Tibial nerve (tissue), 4 donors: ENCODE results near the gene OSBPL3. TPM values are rescaled to one million over a fixed set of nuclear protein-coding genes. Genes with fewer than 3 reads are reported as not detected.
A peak's percentile ranks its signal among the peaks of the same experiment; 100 is the strongest.

ENCODE experiments used
- DNase-seq, 2 donors: peaks; one replicate each; pipeline ENCODE4 v3.0.0-alpha.2; 2019; ENCODE audit warnings: low spot score in 2 of 2
- H3K27ac ChIP-seq, 4 donors: fragments of 200-600 bp; sonication (generic) in 3 of 4; one replicate each; pipeline ENCODE4 v1.5.1; 2017 to 2019; ENCODE audit warnings: mild to moderate bottlenecking in 1 of 4
- H3K27me3 ChIP-seq, 2 donors: fragments of 200-600 bp; sonication (generic) in 1 of 2; one replicate each; pipeline versions ENCODE4 v1.5.1 to v1.6.0; 2017 to 2019
- H3K36me3 ChIP-seq, 3 donors: fragments of 200-600 bp; sonication (generic); one replicate each; pipeline ENCODE4 v1.5.1; 2018 to 2019
- H3K4me1 ChIP-seq, 4 donors: fragments of 200-600 bp; sonication (generic) in 3 of 4; one replicate each; pipeline ENCODE4 v1.5.1; 2017 to 2019
- H3K4me3 ChIP-seq, 4 donors: fragments of 200-600 bp; sonication (generic) in 3 of 4; one replicate each; pipeline ENCODE4 v1.5.1; 2017 to 2019; ENCODE audit warnings: mild to moderate bottlenecking in 1 of 4, moderate library complexity in 1 of 4
- H3K9me3 ChIP-seq, 4 donors: fragments of 200-600 bp; sonication (generic) in 3 of 4; one replicate each; pipeline ENCODE4 v1.5.1; 2017 to 2019
- EP300 ChIP-seq, 2 donors: sonication (generic); formaldehyde crosslinking; IDR thresholded peaks; one replicate each; pipeline ENCODE4 v1.6.1; 2017; ENCODE audit warnings: antibody characterized with exemption in 2 of 2, mild to moderate bottlenecking in 1 of 2
- POLR2A ChIP-seq, 2 donors: fragments of 450-650 bp; IDR thresholded peaks; one replicate each; pipeline ENCODE4 v1.6.1; 2017; ENCODE audit warnings: antibody characterized with exemption in 2 of 2, mild to moderate bottlenecking in 2 of 2, moderate library complexity in 2 of 2
- WGBS, 2 donors: methylation state at CpG; one replicate each; pipeline ENCODE4 v1.1.5; 2018; 5-methylcytosine and 5-hydroxymethylcytosine counted together
- total RNA-seq, 4 donors: library from RNA; depleted of rRNA; stranded (reverse); fragments of >200 nt; gene quantifications; one replicate each; pipeline ENCODE4 v1.1.0, GENCODE V29; 2016
- TF ChIP-seq, protein P1 (sequence below), 5 experiments: fragments of 200-600 bp in 3 of 5; fragments of 450-650 bp in 2 of 5; sonication (generic) in 3 of 5; IDR thresholded peaks; one replicate each; pipeline ENCODE4 v1.5.1; 2016 to 2019; ENCODE audit warnings: antibody characterized with exemption in 5 of 5, mild to moderate bottlenecking in 3 of 5, moderate library complexity in 2 of 5

OSBPL3 gene
- total RNA-seq, 4 donors from 2014 or later = 1.6 to 7.3 (median 5.3) TPM

DNA sequence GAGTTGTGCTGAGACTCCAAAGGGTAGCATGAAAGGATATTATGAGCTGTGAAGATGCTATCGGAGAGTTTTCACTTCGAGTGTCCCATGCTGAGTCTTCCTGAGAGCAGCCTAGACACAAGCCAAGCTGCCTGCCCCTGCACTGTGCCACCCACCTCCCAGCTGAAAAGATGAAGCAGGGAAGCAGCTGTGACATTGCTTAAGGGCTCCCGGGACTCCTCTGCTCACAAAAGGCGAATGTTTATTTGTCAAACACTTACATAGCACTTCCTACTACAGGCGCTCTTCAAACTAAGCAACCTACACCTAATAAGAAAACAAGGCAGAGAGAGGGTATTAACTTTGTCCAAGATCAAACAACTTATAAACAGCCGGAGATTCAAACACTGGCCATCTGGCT is 95.6 kb downstream of the OSBPL3 start:
- Histone ChIP-seq H3K4me1 (peaks cover 0 to 13% (median 0%) of the 10 kb centered on the region in 4 donors), H3K9me3 (no peaks in the 10 kb centered on the region), H3K4me3 (no peak overlapping the region), H3K27ac (no peak overlapping the region), H3K36me3 (no peaks in the 10 kb centered on the region), H3K27me3 (no peaks in the 10 kb centered on the region)
- 76 to 82% methylated on average over 6 of the region's 6 CpGs for WGBS, 2 donors
- no peak for DNase-seq
- TF ChIP-seq, protein P1, sequence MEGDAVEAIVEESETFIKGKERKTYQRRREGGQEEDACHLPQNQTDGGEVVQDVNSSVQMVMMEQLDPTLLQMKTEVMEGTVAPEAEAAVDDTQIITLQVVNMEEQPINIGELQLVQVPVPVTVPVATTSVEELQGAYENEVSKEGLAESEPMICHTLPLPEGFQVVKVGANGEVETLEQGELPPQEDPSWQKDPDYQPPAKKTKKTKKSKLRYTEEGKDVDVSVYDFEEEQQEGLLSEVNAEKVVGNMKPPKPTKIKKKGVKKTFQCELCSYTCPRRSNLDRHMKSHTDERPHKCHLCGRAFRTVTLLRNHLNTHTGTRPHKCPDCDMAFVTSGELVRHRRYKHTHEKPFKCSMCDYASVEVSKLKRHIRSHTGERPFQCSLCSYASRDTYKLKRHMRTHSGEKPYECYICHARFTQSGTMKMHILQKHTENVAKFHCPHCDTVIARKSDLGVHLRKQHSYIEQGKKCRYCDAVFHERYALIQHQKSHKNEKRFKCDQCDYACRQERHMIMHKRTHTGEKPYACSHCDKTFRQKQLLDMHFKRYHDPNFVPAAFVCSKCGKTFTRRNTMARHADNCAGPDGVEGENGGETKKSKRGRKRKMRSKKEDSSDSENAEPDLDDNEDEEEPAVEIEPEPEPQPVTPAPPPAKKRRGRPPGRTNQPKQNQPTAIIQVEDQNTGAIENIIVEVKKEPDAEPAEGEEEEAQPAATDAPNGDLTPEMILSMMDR (IDR thresholded peaks at IDR 0.05) = no peak
- no peak for TF ChIP-seq EP300 (IDR thresholded peaks at IDR 0.05)

DNA sequence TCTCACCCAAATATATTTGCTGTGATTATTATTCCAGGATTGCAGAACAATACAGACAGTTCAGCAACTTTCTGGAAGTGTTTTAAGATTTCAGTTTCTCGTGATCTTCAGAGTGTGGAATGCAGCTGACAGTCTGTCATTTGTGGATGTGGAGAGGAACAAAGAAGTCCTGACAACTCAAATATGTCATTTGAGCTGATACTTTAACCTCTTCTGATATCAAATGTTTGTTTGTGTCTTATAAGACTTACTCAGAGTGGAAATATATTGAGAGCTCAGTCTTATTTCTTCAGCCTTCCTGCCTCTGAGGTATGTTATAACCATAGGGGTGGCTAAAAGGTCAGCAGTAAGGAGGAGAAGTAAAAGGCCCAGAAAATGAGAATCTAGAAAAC is 96.4 kb downstream of the OSBPL3 start:
- Histone ChIP-seq H3K27me3 (no peaks in the 10 kb centered on the region), H3K36me3 (no peaks in the 10 kb centered on the region), H3K4me1 (peaks cover 0 to 13% (median under 1%) of the 10 kb centered on the region in 4 donors), H3K27ac (peak overlapping the region in 1 of 4 donors; percentile 31), H3K4me3 (no peak overlapping the region), H3K9me3 (no peaks in the 10 kb centered on the region)
- no peak for DNase-seq
- no peak for TF ChIP-seq EP300 (IDR thresholded peaks at IDR 0.05)
- WGBS, 2 donors = 24 to 51% methylated on average over 1 of the region's 1 CpG

- Histone ChIP-seq H3K36me3 (no peaks in the 10 kb centered on the region), H3K4me3 (no peak overlapping the region), H3K27ac (no peak overlapping the region), H3K4me1 (peaks cover 0 to 16% (median 2%) of the 10 kb centered on the region in 4 donors), H3K27me3 (no peaks in the 10 kb centered on the region), H3K9me3 (no peaks in the 10 kb centered on the region)
- 17 to 25% methylated on average over 3 of the region's 3 CpGs for WGBS, 2 donors
- DNase-seq = peak; percentile 31 to 73
- TF ChIP-seq EP300 (IDR thresholded peaks at IDR 0.05) = no peak
- no peak for TF ChIP-seq POLR2A (IDR thresholded peaks at IDR 0.05)
- TF ChIP-seq, protein P1 (IDR thresholded peaks at IDR 0.05) = no peak
Observed at GRCh38 chr7:24882989-24883621, 96.9 kb downstream of the OSBPL3 start.

- Histone ChIP-seq H3K9me3 (no peaks in the 10 kb centered on the region), H3K4me1 (peaks cover 0 to 24% (median 2%) of the 10 kb centered on the region in 4 donors), H3K27ac (no peak overlapping the region), H3K36me3 (no peaks in the 10 kb centered on the region), H3K27me3 (no peaks in the 10 kb centered on the region), H3K4me3 (no peak overlapping the region)
- DNase-seq = no peak
- 74 to 77% methylated on average over 4 of the region's 4 CpGs for WGBS, 2 donors
- TF ChIP-seq, protein P1 (IDR thresholded peaks at IDR 0.05) = no peak
- TF ChIP-seq POLR2A (IDR thresholded peaks at IDR 0.05) (no peak), EP300 (IDR thresholded peaks at IDR 0.05) (no peak)
Observed at GRCh38 chr7:24881623-24882022, 98.4 kb downstream of the OSBPL3 start.

DNA sequence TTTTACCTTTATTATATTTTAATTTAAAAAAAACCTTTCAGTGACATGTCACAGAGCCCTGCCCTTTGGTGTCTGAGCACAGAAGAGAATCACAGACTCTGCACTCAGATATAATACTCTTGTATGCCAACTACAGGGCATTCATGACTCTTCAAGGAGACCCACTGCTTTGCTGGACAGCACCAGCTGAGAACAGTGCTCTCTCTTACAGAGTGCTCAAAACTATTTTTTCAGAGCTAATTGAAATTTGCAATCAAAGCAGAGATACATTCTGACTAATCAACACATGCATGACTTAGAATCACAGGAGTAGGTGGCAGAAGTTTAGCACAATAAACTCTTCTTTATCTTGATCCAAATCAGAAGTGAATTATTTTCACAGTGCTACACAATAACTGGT is 99.1 kb downstream of the OSBPL3 start:
- no peak for DNase-seq
- Histone ChIP-seq H3K27ac (no peak overlapping the region), H3K4me1 (peaks cover 0 to 24% (median 2%) of the 10 kb centered on the region in 4 donors), H3K4me3 (no peak overlapping the region), H3K9me3 (no peaks in the 10 kb centered on the region), H3K27me3 (no peaks in the 10 kb centered on the region), H3K36me3 (no peaks in the 10 kb centered on the region)
- TF ChIP-seq EP300 (IDR thresholded peaks at IDR 0.05) = no peak
- TF ChIP-seq POLR2A (IDR thresholded peaks at IDR 0.05) = no peak
- TF ChIP-seq, protein P1 (IDR thresholded peaks at IDR 0.05) = no peak
